Smooth muscle cell (in vitro differentiated cells): ENCODE data around the gene FKRP. TPM values are rescaled to one million over a fixed set of nuclear protein-coding genes. Genes with fewer than 3 reads are reported as not detected.

Experiments
- DNase-seq: peaks from one replicate; lab custom pipeline; 2025; ENCODE audit not compliant: unreplicated experiment; lab: John Stamatoyannopoulos, UW
- H2AFZ ChIP-seq: fragments of 200-600 bp; sonication (generic); 2 replicates; pipeline ENCODE4 v1.6.0; 2016; ENCODE audit warnings: antibody characterized with exemption, low read depth, mild to moderate bottlenecking
- H3F3A ChIP-seq: fragments of 200-600 bp; sonication (generic); 2 replicates; pipeline ENCODE4 v1.6.0; 2017; ENCODE audit warnings: antibody characterized with exemption, low read depth
- H3K27ac ChIP-seq: fragments of 200-600 bp; sonication (generic); 2 replicates; pipeline ENCODE4 v1.5.1; 2016; ENCODE audit warnings: low read depth, mild to moderate bottlenecking
- H3K27me3 ChIP-seq: fragments of 200-600 bp; sonication (generic); 2 replicates; pipeline ENCODE4 v1.6.1; 2016; ENCODE audit warnings: low read depth, mild to moderate bottlenecking
- H3K36me3 ChIP-seq: fragments of 200-600 bp; sonication (generic); 2 replicates; pipeline ENCODE4 v1.5.1; 2016; ENCODE audit warnings: low read depth
- H3K4me1 ChIP-seq: fragments of 200-600 bp; sonication (generic); 2 replicates; pipeline ENCODE4 v1.5.1; 2016; ENCODE audit warnings: low read depth
- H3K4me2 ChIP-seq: fragments of 200-600 bp; sonication (generic); 2 replicates; pipeline ENCODE4 v1.6.0; 2016; ENCODE audit warnings: mild to moderate bottlenecking
- H3K4me3 ChIP-seq: fragments of 200-600 bp; sonication (generic); 2 replicates; pipeline ENCODE4 v1.5.1; 2016; ENCODE audit warnings: mild to moderate bottlenecking
- H3K79me2 ChIP-seq: fragments of 200-600 bp; sonication (generic); 2 replicates; pipeline ENCODE4 v1.6.0; 2016; ENCODE audit warnings: low read depth, mild to moderate bottlenecking
- H3K9ac ChIP-seq: fragments of 200-600 bp; sonication (generic); 2 replicates; pipeline ENCODE4 v1.6.0; 2016; ENCODE audit warnings: low read depth
- H3K9me3 ChIP-seq: fragments of 200-600 bp; sonication (generic); replicated peaks from 2 replicates; pipeline ENCODE4 v1.5.1; 2016; ENCODE audit warnings: low read depth
- H4K20me1 ChIP-seq: fragments of 200-600 bp; sonication (generic); 2 replicates; pipeline ENCODE4 v1.6.0; 2016; ENCODE audit warnings: low read depth
- WGBS: methylation state at CpG from one replicate; pipeline ENCODE4 v1.1.7; 2016; ENCODE audit warnings: low lambda C conversion rate; 5-methylcytosine and 5-hydroxymethylcytosine counted together
- polyA plus RNA-seq: library from polyadenylated mRNA; unstranded; fragments of >200 nt; fragmentation: Nextera tagmentation; extraction: Ambion mirVana; gene quantifications from 2 replicates; pipeline ENCODE4 v1.2.1, GENCODE V29; 2016
- total RNA-seq: library from RNA; depleted of rRNA; stranded (reverse); fragments of >200 nt; gene quantifications from 2 replicates; pipeline ENCODE4 v1.2.3, GENCODE V29; 2014
- TF ChIP-seq, protein P1 (sequence below): fragments of 200-600 bp; sonication (generic); IDR thresholded peaks from 2 replicates; pipeline ENCODE4 v1.5.1; 2017; ENCODE audit warnings: borderline replicate concordance, mild to moderate bottlenecking, antibody characterized with exemption; ENCODE audit not compliant: insufficient read depth, poor library complexity, severe bottlenecking

Gene FKRP
- total and polyA plus RNA-seq, 2 experiments from 2014 or later, result 18.9 to 35.2 TPM

- Histone ChIP-seq H3K4me2 (no peak overlapping the region), H3F3A (no peaks in the 10 kb centered on the region), H4K20me1 (peaks cover 60% of the 10 kb centered on the region), H3K9ac (no peak overlapping the region), H3K9me3 (no peaks in the 10 kb centered on the region), H3K27ac (no peak overlapping the region), H3K27me3 (no peaks in the 10 kb centered on the region), H3K79me2 (no peaks in the 10 kb centered on the region), H3K4me3 (no peak overlapping the region), H3K4me1 (no peaks in the 10 kb centered on the region), H2AFZ (no peak overlapping the region), H3K36me3 (no peaks in the 10 kb centered on the region)
- TF ChIP-seq, protein P1, sequence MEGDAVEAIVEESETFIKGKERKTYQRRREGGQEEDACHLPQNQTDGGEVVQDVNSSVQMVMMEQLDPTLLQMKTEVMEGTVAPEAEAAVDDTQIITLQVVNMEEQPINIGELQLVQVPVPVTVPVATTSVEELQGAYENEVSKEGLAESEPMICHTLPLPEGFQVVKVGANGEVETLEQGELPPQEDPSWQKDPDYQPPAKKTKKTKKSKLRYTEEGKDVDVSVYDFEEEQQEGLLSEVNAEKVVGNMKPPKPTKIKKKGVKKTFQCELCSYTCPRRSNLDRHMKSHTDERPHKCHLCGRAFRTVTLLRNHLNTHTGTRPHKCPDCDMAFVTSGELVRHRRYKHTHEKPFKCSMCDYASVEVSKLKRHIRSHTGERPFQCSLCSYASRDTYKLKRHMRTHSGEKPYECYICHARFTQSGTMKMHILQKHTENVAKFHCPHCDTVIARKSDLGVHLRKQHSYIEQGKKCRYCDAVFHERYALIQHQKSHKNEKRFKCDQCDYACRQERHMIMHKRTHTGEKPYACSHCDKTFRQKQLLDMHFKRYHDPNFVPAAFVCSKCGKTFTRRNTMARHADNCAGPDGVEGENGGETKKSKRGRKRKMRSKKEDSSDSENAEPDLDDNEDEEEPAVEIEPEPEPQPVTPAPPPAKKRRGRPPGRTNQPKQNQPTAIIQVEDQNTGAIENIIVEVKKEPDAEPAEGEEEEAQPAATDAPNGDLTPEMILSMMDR, result no peak
- WGBS, result 86% methylated on average over 9 of the region's 9 CpGs
- DNase-seq, result no peak
Measured at GRCh38 chr19:46725859-46726393, 19.9 kb upstream of the FKRP start.

- Histone ChIP-seq H3K27ac (no peak overlapping the region), H3F3A (no peaks in the 10 kb centered on the region), H4K20me1 (peaks cover 66% of the 10 kb centered on the region), H3K4me2 (no peak overlapping the region), H3K9me3 (no peaks in the 10 kb centered on the region), H3K36me3 (no peaks in the 10 kb centered on the region), H3K4me3 (no peak overlapping the region), H3K4me1 (no peaks in the 10 kb centered on the region), H2AFZ (no peak overlapping the region), H3K79me2 (no peaks in the 10 kb centered on the region), H3K27me3 (no peaks in the 10 kb centered on the region), H3K9ac (no peak overlapping the region)
- TF ChIP-seq, protein P1, result no peak
- no peak for DNase-seq
- 98% methylated on average over 10 of the region's 10 CpGs for WGBS
Measured at GRCh38 chr19:46726551-46726950, 19.3 kb upstream of the FKRP start.

GRCh38 chr19:46726971-46727501 is 18.8 kb upstream of the FKRP start:
- Histone ChIP-seq H3F3A (no peaks in the 10 kb centered on the region), H3K4me3 (no peak overlapping the region), H2AFZ (no peak overlapping the region), H3K4me1 (no peaks in the 10 kb centered on the region), H3K9ac (no peak overlapping the region), H3K9me3 (no peaks in the 10 kb centered on the region), H3K79me2 (no peaks in the 10 kb centered on the region), H4K20me1 (peaks cover 71% of the 10 kb centered on the region), H3K4me2 (no peak overlapping the region), H3K27ac (no peak overlapping the region), H3K36me3 (no peaks in the 10 kb centered on the region), H3K27me3 (no peaks in the 10 kb centered on the region)
- WGBS, result 93% methylated on average over 14 of the region's 14 CpGs
- TF ChIP-seq, protein P1, result no peak
- DNase-seq, result no peak

DNA sequence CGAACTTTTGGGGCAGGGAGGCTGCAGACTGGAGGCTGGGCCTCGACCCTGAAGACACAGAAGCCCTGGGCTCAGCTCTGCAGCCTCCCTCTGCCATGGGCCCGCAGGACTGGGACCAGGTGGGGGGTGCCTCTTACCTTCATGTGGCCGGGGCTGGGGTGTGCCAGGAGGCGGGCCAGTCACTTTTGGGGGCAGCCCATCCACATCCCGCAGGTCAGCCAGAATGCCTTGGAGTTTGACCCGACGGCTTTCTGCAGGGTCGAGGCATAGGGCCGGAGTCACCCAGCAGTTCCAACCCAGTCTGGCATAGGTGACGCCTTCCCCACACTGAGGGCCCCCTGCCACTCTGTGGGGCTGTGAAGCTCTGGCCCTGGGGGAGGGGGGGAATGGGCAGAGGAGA is 18.1 kb upstream of the FKRP start:
- no peak for DNase-seq
- 98% methylated on average over 11 of the region's 11 CpGs for WGBS
- Histone ChIP-seq H3K4me1 (no peaks in the 10 kb centered on the region), H3K9me3 (no peaks in the 10 kb centered on the region), H3K27ac (no peak overlapping the region), H3K79me2 (no peaks in the 10 kb centered on the region), H3K4me3 (no peak overlapping the region), H3F3A (no peaks in the 10 kb centered on the region), H3K27me3 (no peaks in the 10 kb centered on the region), H3K4me2 (no peak overlapping the region), H3K36me3 (no peaks in the 10 kb centered on the region), H4K20me1 (peaks cover 78% of the 10 kb centered on the region), H3K9ac (no peak overlapping the region), H2AFZ (no peak overlapping the region)
- TF ChIP-seq, protein P1, result no peak
